HG02885 (cell line): Measurements from ENCODE around the gene SRRM2.

Experiments used
- ATAC-seq: cut with Tn5 transposase; IDR thresholded peaks from one replicate; pipeline ENCODE4 v1.9.1; 2021; ENCODE audit warnings: mild to moderate bottlenecking; ENCODE audit not compliant: unreplicated experiment, poor library complexity

SRRM2 gene

GRCh38 chr16:2756288-2757015 lies 4.0 kb downstream of the SRRM2 start:
- ATAC-seq = no peak

DNA sequence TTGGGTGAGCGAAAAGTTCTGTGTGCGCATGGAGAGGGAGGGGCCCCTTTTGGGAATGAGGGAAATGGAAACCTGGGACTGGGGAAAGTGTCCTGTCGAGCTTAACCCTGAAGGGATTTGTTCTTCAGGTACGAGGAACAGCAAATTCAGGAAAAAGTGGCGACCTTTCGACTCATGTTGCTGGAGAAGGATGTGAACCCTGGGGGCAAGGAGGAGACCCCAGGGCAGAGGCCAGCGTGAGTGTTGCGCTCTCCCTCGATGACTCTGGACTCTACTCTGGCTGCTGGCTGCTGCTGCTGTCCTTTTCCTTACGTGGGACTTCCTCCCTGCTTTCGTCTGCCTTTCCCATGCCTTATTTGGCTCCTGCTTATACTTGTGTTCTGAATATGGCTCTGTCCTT lies 4.9 kb downstream of the SRRM2 start:
- no peak for ATAC-seq

GRCh38 chr16:2761472-2761871 lies 9.0 kb downstream of the SRRM2 start:
- ATAC-seq = no peak

- no peak for ATAC-seq
Observed at GRCh38 chr16:2761886-2762583, 9.6 kb downstream of the SRRM2 start.

DNA sequence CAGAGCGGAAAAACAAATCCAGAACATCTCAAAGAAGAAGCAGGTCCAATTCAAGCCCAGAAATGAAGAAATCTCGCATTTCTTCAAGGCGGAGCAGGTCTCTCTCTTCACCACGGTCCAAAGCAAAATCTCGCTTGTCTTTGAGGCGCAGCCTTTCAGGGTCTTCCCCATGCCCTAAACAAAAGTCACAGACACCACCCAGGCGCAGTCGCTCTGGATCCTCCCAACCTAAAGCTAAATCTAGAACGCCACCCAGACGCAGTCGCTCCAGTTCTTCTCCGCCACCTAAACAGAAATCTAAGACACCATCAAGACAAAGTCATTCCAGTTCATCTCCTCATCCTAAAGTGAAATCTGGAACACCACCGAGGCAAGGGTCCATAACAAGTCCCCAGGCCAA lies 10.3 kb downstream of the SRRM2 start:
- no peak for ATAC-seq

- no peak for ATAC-seq
Observed at GRCh38 chr16:2763173-2763572, 10.7 kb downstream of the SRRM2 start.

DNA sequence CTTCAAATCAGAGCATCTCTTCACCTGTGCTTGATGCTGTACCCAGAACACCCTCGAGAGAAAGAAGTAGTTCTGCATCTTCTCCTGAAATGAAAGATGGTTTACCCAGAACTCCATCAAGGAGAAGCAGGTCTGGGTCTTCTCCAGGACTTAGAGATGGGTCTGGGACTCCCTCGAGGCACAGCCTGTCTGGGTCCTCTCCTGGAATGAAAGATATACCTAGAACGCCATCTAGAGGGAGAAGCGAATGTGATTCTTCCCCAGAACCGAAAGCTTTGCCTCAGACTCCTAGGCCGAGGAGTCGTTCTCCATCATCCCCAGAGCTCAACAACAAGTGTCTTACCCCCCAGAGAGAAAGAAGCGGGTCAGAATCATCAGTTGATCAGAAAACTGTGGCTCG lies 12.3 kb downstream of the SRRM2 start:
- ATAC-seq = no peak

GRCh38 chr16:2765462-2766404 lies 13.3 kb downstream of the SRRM2 start:
- no peak for ATAC-seq

GRCh38 chr16:2766430-2767139 lies 14.1 kb downstream of the SRRM2 start:
- no peak for ATAC-seq

- no peak for ATAC-seq
Observed at GRCh38 chr16:2767140-2767731, 14.8 kb downstream of the SRRM2 start.

DNA sequence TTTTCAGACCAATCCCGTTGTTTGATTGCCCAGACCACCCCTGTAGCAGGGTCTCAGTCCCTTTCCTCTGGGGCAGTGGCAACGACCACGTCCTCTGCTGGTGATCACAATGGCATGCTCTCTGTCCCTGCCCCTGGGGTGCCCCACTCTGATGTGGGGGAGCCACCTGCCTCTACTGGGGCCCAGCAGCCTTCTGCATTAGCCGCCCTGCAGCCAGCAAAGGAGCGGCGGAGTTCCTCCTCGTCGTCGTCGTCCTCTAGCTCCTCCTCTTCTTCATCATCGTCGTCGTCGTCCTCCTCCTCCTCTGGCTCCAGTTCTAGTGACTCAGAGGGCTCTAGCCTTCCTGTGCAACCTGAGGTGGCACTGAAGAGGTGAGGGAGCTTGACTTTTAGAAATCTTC lies 15.5 kb downstream of the SRRM2 start:
- ATAC-seq = no peak

- ATAC-seq = no peak
Observed at GRCh38 chr16:2768403-2769089, 16.1 kb downstream of the SRRM2 start.

GRCh38 chr16:2769100-2769529 lies 16.7 kb downstream of the SRRM2 start:
- no peak for ATAC-seq

GRCh38 chr16:2769675-2770056 lies 17.2 kb downstream of the SRRM2 start:
- ATAC-seq = no peak

- ATAC-seq = no peak
Observed at GRCh38 chr16:2770057-2770951, 17.9 kb downstream of the SRRM2 start.

GRCh38 chr16:2771496-2772402 lies 19.3 kb downstream of the SRRM2 start:
- ATAC-seq = no peak

- no peak for ATAC-seq
Observed at GRCh38 chr16:2773188-2773968, 20.9 kb downstream of the SRRM2 start.
